Measurements from ENCODE around the gene RALGAPB.

The RALGAPB gene

GRCh38 chr20:38528167-38528566 lies 55.5 kb downstream of the RALGAPB start:
- no peak for TF ChIP-seq CTCF (IDR thresholded peaks at IDR 0.05; ENCODE audit: insufficient read depth, low read length, missing control alignments)
- CTCF ChIA-PET: interaction anchor here (1.0 to 1.3 kb wide), 2 partner anchors 13 to 58 kb away, joined by 3 to 4 read pairs; no protein-coding TSS in a partner anchor
- POLR2A ChIA-PET: no interaction called here
- H3K4me3 ChIP-seq (ENCODE audit: low read depth, low read length): no peak overlapping the region
- no peak for DNase-seq (ENCODE audit: low read depth, low spot score)

- TF ChIP-seq CTCF (IDR thresholded peaks at IDR 0.05; ENCODE audit: insufficient read depth, low read length, missing control alignments): no peak
- CTCF ChIA-PET: no interaction called here
- DNase-seq (ENCODE audit: low read depth, low spot score): no peak
Measured at GRCh38 chr20:38531021-38531420, 58.4 kb downstream of the RALGAPB start.

GRCh38 chr20:38534756-38535155 lies 62.1 kb downstream of the RALGAPB start:
- POLR2A ChIA-PET: no interaction called here
- CTCF ChIA-PET: interaction anchor here (1.9 kb wide), 1 partner anchor 14 kb away, joined by 4 read pairs; no protein-coding TSS in a partner anchor
- no peak for TF ChIP-seq CTCF (IDR thresholded peaks at IDR 0.05; ENCODE audit: insufficient read depth, low read length, missing control alignments)
- DNase-seq (ENCODE audit: low read depth, low spot score): no peak
- no peak overlapping the region for H3K4me3 ChIP-seq (ENCODE audit: low read depth, low read length)

More at GRCh38 chr20:38531021-38531420, 58.4 kb downstream of the RALGAPB start:
- H3K4me3 ChIP-seq (ENCODE audit: low read depth, low read length): no peak overlapping the region
- POLR2A ChIA-PET: no interaction called here

GRCh38 chr20:38536310-38536709 lies 63.7 kb downstream of the RALGAPB start:
- CTCF ChIA-PET: no interaction called here
- no peak overlapping the region for H3K4me3 ChIP-seq (ENCODE audit: low read depth, low read length)
- peak; percentile 1 for TF ChIP-seq CTCF (IDR thresholded peaks at IDR 0.05; ENCODE audit: insufficient read depth, low read length, missing control alignments)
- peak; percentile 17 for DNase-seq (ENCODE audit: low read depth, low spot score)
- POLR2A ChIA-PET: no interaction called here

- no peak overlapping the region for H3K4me3 ChIP-seq (ENCODE audit: low read depth, low read length)
- ChIA-PET CTCF (no interaction called here), POLR2A (no interaction called here)
- DNase-seq (ENCODE audit: low read depth, low spot score): no peak
- no peak for TF ChIP-seq CTCF (IDR thresholded peaks at IDR 0.05; ENCODE audit: insufficient read depth, low read length, missing control alignments)
Measured at GRCh38 chr20:38537176-38537575, 64.5 kb downstream of the RALGAPB start.

- no peak for DNase-seq (ENCODE audit: low read depth, low spot score)
- no peak overlapping the region for H3K4me3 ChIP-seq (ENCODE audit: low read depth, low read length)
- ChIA-PET CTCF (interaction anchor here (0.9 to 1.6 kb wide), 2 partner anchors 11 to 18 kb away, joined by 3 to 5 read pairs; no protein-coding TSS in a partner anchor), POLR2A (no interaction called here)
- TF ChIP-seq CTCF (IDR thresholded peaks at IDR 0.05; ENCODE audit: insufficient read depth, low read length, missing control alignments): no peak
Measured at GRCh38 chr20:38538789-38539188, 66.1 kb downstream of the RALGAPB start.
